GM23338 (cell line): ENCODE measurements around the gene ENPEP. TPM values are rescaled to one million over a fixed set of nuclear protein-coding genes. Genes with fewer than 3 reads are reported as not detected.

ENCODE experiments used
- EZH2 ChIP-seq: fragments of 200-600 bp; sonication (generic); IDR thresholded peaks from one replicate; pipeline ENCODE4 v1.8.0; 2017; ENCODE audit warnings: antibody characterized with exemption, mild to moderate bottlenecking, low read depth; ENCODE audit not compliant: unreplicated experiment
- EZH2phosphoT487 ChIP-seq: fragments of 200-600 bp; sonication (generic); IDR thresholded peaks from one replicate; pipeline ENCODE4 v1.8.1; 2018; ENCODE audit warnings: antibody characterized with exemption; ENCODE audit not compliant: unreplicated experiment
- JUNB ChIP-seq: IDR thresholded peaks from one replicate; pipeline ENCODE4 v1.6.1; 2016; ENCODE audit warnings: antibody characterized with exemption; ENCODE audit not compliant: unreplicated experiment
- POLR2AphosphoS5 ChIP-seq: IDR thresholded peaks from 2 replicates; pipeline ENCODE4 v1.6.1; 2016; ENCODE audit warnings: antibody characterized with exemption, low read depth
- STAT1 ChIP-seq: IDR thresholded peaks from one replicate; pipeline ENCODE4 v1.6.1; 2016; ENCODE audit warnings: antibody characterized with exemption; ENCODE audit not compliant: unreplicated experiment
- polyA plus RNA-seq: library from polyadenylated mRNA; unstranded; fragments of >200 nt; fragmentation: Nextera tagmentation; extraction: Ambion mirVana; gene quantifications from 2 replicates; pipeline ENCODE4 v1.2.1, GENCODE V29; 2016
- total RNA-seq: library from RNA; depleted of rRNA; stranded (reverse); fragments of >200 nt; shearing (Covaris generic); gene quantifications from 2 replicates; pipeline ENCODE4 v1.2.3, GENCODE V29; 2014
- TF ChIP-seq, protein P1 (sequence below): fragments of 250-450 bp; sonication (Bioruptor Pico); IDR thresholded peaks from 2 replicates; pipeline ENCODE4 v1.5.0; 2020; ENCODE audit warnings: mild to moderate bottlenecking, moderate library complexity
- TF ChIP-seq, protein P2 (sequence below): IDR thresholded peaks from 2 replicates; pipeline ENCODE4 v1.6.1; 2016; ENCODE audit warnings: antibody characterized with exemption
- TF ChIP-seq, protein P3 (sequence below), 2 experiments: fragments of 200-600 bp in 1 of 2; sonication (generic) in 1 of 2; conservative IDR thresholded peaks; 2 replicates each; pipeline versions ENCODE4 v1.5.1 to v1.6.1; 2016 to 2017; ENCODE audit warnings: antibody characterized with exemption in 2 of 2, low read depth in 2 of 2, mild to moderate bottlenecking in 2 of 2, moderate library complexity in 1 of 2

ENPEP gene
- total and polyA plus RNA-seq, 2 experiments from 2014 or later: 0.79 to 1.5 TPM

DNA sequence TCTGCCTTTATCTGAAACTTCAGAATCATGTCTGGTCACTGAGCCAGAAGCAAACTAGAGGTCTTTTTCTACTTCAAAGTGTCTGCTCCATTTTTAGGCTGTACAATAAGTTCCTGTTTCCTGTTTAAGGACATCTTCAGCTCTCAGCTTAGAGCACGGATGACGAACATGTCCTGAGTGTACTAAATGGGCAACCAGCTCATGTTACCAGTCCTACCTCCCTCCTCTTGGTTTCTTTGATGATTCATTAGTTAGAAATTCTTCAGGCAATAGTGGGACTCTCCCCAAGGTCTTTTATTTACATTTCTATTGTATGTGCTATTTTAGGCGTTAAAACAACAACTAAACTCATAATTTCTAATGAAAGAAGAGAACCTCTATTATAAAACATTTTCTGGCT lies 58.0 kb downstream of the ENPEP start (continued):
- TF ChIP-seq, protein P1, sequence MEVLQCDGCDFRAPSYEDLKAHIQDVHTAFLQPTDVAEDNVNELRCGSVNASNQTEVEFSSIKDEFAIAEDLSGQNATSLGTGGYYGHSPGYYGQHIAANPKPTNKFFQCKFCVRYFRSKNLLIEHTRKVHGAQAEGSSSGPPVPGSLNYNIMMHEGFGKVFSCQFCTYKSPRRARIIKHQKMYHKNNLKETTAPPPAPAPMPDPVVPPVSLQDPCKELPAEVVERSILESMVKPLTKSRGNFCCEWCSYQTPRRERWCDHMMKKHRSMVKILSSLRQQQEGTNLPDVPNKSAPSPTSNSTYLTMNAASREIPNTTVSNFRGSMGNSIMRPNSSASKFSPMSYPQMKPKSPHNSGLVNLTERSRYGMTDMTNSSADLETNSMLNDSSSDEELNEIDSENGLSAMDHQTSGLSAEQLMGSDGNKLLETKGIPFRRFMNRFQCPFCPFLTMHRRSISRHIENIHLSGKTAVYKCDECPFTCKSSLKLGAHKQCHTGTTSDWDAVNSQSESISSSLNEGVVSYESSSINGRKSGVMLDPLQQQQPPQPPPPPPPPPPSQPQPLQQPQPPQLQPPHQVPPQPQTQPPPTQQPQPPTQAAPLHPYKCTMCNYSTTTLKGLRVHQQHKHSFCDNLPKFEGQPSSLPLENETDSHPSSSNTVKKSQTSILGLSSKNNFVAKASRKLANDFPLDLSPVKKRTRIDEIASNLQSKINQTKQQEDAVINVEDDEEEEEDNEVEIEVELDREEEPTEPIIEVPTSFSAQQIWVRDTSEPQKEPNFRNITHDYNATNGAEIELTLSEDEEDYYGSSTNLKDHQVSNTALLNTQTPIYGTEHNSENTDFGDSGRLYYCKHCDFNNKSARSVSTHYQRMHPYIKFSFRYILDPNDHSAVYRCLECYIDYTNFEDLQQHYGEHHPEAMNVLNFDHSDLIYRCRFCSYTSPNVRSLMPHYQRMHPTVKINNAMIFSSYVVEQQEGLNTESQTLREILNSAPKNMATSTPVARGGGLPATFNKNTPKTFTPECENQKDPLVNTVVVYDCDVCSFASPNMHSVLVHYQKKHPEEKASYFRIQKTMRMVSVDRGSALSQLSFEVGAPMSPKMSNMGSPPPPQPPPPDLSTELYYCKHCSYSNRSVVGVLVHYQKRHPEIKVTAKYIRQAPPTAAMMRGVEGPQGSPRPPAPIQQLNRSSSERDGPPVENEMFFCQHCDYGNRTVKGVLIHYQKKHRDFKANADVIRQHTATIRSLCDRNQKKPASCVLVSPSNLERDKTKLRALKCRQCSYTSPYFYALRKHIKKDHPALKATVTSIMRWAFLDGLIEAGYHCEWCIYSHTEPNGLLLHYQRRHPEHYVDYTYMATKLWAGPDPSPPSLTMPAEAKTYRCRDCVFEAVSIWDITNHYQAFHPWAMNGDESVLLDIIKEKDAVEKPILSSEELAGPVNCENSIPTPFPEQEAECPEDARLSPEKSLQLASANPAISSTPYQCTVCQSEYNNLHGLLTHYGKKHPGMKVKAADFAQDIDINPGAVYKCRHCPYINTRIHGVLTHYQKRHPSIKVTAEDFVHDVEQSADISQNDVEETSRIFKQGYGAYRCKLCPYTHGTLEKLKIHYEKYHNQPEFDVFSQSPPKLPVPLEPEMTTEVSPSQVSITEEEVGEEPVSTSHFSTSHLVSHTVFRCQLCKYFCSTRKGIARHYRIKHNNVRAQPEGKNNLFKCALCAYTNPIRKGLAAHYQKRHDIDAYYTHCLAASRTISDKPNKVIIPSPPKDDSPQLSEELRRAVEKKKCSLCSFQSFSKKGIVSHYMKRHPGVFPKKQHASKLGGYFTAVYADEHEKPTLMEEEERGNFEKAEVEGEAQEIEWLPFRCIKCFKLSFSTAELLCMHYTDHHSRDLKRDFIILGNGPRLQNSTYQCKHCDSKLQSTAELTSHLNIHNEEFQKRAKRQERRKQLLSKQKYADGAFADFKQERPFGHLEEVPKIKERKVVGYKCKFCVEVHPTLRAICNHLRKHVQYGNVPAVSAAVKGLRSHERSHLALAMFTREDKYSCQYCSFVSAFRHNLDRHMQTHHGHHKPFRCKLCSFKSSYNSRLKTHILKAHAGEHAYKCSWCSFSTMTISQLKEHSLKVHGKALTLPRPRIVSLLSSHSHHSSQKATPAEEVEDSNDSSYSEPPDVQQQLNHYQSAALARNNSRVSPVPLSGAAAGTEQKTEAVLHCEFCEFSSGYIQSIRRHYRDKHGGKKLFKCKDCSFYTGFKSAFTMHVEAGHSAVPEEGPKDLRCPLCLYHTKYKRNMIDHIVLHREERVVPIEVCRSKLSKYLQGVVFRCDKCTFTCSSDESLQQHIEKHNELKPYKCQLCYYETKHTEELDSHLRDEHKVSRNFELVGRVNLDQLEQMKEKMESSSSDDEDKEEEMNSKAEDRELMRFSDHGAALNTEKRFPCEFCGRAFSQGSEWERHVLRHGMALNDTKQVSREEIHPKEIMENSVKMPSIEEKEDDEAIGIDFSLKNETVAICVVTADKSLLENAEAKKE (CRISPR knock-in tag): no peak
- TF ChIP-seq JUNB (no peak), EZH2 (no peak), POLR2AphosphoS5 (no peak), EZH2phosphoT487 (no peak), STAT1 (no peak)
- TF ChIP-seq, protein P2, sequence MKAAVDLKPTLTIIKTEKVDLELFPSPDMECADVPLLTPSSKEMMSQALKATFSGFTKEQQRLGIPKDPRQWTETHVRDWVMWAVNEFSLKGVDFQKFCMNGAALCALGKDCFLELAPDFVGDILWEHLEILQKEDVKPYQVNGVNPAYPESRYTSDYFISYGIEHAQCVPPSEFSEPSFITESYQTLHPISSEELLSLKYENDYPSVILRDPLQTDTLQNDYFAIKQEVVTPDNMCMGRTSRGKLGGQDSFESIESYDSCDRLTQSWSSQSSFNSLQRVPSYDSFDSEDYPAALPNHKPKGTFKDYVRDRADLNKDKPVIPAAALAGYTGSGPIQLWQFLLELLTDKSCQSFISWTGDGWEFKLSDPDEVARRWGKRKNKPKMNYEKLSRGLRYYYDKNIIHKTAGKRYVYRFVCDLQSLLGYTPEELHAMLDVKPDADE: no peak
- TF ChIP-seq, protein P3, sequence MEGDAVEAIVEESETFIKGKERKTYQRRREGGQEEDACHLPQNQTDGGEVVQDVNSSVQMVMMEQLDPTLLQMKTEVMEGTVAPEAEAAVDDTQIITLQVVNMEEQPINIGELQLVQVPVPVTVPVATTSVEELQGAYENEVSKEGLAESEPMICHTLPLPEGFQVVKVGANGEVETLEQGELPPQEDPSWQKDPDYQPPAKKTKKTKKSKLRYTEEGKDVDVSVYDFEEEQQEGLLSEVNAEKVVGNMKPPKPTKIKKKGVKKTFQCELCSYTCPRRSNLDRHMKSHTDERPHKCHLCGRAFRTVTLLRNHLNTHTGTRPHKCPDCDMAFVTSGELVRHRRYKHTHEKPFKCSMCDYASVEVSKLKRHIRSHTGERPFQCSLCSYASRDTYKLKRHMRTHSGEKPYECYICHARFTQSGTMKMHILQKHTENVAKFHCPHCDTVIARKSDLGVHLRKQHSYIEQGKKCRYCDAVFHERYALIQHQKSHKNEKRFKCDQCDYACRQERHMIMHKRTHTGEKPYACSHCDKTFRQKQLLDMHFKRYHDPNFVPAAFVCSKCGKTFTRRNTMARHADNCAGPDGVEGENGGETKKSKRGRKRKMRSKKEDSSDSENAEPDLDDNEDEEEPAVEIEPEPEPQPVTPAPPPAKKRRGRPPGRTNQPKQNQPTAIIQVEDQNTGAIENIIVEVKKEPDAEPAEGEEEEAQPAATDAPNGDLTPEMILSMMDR (conservative IDR thresholded peaks at IDR 0.05; ENCODE audit: low read depth in 2 of 2): no peak
